ENCODE measurements around the gene SHROOM1.

DNA sequence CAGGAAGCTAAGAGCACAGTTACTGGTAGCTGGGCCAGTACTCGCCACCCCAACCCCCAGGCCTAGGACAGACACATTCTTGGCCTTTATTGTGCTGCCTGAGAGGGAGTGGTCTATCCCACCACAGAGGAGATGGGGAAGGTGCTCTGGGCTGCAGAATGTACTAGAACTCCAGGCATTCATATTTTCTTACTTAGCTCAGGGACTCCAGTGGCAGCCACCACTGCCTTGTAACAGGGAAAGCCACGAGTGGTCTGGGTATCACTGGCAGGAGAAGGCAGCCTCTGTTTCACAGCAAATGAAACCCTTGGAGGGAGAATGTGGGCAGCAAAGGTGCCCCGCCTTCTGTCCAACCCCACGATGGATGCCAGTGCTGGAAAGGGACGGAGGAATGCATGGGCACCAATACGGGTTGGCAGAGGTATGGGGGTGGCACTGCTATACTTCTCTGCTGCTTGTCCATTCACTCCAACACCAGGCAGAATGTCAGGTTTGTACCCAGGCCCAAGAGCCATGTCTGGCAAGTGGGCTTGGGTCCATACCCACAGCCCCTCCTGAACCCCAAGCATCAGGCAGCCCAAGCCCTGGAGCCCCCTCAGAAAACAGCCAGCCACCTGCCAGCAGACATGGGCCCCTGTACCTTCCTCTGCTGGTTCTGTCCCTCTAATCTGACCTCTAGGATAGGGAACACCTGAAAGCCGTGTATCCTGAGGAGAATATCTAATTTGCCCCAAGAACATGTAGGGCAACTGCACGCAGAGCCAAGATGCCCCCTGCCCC lies 58.0 kb downstream of the SHROOM1 start:
- TF ChIP-seq, protein P1, sequence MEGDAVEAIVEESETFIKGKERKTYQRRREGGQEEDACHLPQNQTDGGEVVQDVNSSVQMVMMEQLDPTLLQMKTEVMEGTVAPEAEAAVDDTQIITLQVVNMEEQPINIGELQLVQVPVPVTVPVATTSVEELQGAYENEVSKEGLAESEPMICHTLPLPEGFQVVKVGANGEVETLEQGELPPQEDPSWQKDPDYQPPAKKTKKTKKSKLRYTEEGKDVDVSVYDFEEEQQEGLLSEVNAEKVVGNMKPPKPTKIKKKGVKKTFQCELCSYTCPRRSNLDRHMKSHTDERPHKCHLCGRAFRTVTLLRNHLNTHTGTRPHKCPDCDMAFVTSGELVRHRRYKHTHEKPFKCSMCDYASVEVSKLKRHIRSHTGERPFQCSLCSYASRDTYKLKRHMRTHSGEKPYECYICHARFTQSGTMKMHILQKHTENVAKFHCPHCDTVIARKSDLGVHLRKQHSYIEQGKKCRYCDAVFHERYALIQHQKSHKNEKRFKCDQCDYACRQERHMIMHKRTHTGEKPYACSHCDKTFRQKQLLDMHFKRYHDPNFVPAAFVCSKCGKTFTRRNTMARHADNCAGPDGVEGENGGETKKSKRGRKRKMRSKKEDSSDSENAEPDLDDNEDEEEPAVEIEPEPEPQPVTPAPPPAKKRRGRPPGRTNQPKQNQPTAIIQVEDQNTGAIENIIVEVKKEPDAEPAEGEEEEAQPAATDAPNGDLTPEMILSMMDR (conservative IDR thresholded peaks at IDR 0.05; ENCODE audit: low read length): no peak
- TF ChIP-seq EZH2phosphoT487 (IDR thresholded peaks at IDR 0.05; ENCODE audit: borderline replicate concordance): no peak

All from Loucy (cell line).